Uterus (tissue), 4 donors: ENCODE results near the gene MEIOB. TPM values are rescaled to one million over a fixed set of nuclear protein-coding genes. Genes with fewer than 3 reads are reported as not detected.
"Not testable (repeated sequence)": the region's sequence is repeated elsewhere in the genome, so short reads cannot be mapped to it uniquely, and the experiment has no call there.

Experiments
- DNase-seq, 2 donors: peaks; one replicate each; pipeline ENCODE4 v3.0.0-alpha.2; 2019 to 2020
- H3K27ac ChIP-seq, 2 donors: fragments of 200-600 bp; sonication (generic); 1 replicate in 1 of 2; 2 replicates in 1 of 2; pipeline ENCODE4 v1.5.1; 2016 to 2018
- H3K27me3 ChIP-seq, 2 donors: fragments of 200-600 bp; sonication (generic); one replicate each; pipeline ENCODE4 v1.5.1; 2018 to 2019; ENCODE audit warnings: control low read depth in 1 of 2
- H3K36me3 ChIP-seq, 2 donors: fragments of 200-600 bp; sonication (generic); one replicate each; pipeline ENCODE4 v1.5.1; 2019; ENCODE audit warnings: control low read depth in 1 of 2
- H3K4me1 ChIP-seq, 2 donors: fragments of 200-600 bp; sonication (generic); one replicate each; pipeline ENCODE4 v1.5.1; 2018 to 2019; ENCODE audit warnings: control low read depth in 1 of 2
- H3K4me3 ChIP-seq, 2 donors: fragments of 200-600 bp; sonication (generic); 1 replicate in 1 of 2; 2 replicates in 1 of 2; pipeline ENCODE4 v1.5.1; 2018 to 2019; ENCODE audit warnings: mild to moderate bottlenecking in 1 of 2
- H3K9me3 ChIP-seq, 2 donors: fragments of 200-600 bp; sonication (generic); one replicate each; pipeline ENCODE4 v1.5.1; 2019; ENCODE audit warnings: control low read depth in 1 of 2
- CTCF ChIP-seq, 4 experiments: fragments of 200-600 bp in 2 of 4; fragments of 450-650 bp in 2 of 4; sonication (generic) in 2 of 4; IDR thresholded peaks; one replicate each; pipeline ENCODE4 v1.5.1; 2016 to 2019; ENCODE audit warnings: antibody characterized with exemption in 4 of 4, mild to moderate bottlenecking in 2 of 4, moderate library complexity in 1 of 4
- POLR2A ChIP-seq, 2 donors: fragments of 450-650 bp; IDR thresholded peaks; one replicate each; pipeline ENCODE4 v1.6.1; 2016; ENCODE audit warnings: antibody characterized with exemption in 2 of 2, mild to moderate bottlenecking in 1 of 2, moderate library complexity in 1 of 2
- intact Hi-C: fragments of 100-400 bp; cut with DNase I; formaldehyde crosslinking; loops from one replicate; pipeline ENCODE4 v1.15.1; 2023; ENCODE audit warnings: low total_unique reads
- total RNA-seq, 4 donors: library from RNA; depleted of rRNA in 3 of 4; stranded (reverse); fragments of >200 nt in 3 of 4; gene quantifications; one replicate each; pipeline versions ENCODE4 v1.1.0 to v1.2.4, GENCODE V29; 2014 to 2023
- donor health status: DM: yes; HTN: yes; CAD: no.

The MEIOB gene
- total RNA-seq, 4 donors from 2014 or later = 0.48 to 0.76 TPM; not detected in 2

DNA sequence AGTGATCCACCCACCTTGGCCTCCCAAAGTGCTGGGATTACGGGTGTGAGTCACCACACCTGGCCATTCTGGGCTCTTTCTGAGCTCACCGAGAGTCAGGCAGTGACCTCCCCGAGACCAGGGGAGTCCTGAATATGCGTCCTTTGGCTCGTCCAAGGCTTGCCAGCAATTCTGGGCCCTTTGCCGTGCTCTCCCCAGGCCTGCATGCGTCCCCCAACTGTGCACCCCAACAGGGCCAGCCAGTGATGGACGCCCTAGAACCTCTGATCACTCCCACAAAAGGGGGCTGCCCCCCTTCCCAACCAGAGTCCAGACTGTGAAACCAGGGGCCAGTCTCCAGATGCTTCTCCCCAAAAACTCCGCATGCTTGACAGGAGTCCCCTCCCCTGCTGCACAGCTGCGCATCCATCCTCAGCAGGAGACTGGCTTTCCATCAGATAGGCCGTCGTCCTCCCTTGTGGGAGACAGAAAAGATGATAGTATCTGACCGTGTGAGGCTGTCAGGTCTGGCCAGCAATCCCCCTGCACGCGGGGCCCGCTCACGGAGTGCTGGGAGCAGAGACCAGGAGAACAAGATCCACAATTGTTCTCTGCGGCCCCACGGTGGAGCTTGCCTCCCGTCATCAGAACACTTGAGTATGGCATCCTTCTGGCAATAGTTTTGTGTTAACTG, 30.7 kb upstream of the MEIOB start:
- no peaks in the 10 kb centered on the region for H3K9me3 ChIP-seq
- no peak overlapping the region for H3K4me3 ChIP-seq
- H3K4me1 ChIP-seq = no peaks in the 10 kb centered on the region
- no peaks in the 10 kb centered on the region for H3K36me3 ChIP-seq
- intact Hi-C loops = no loop called here
- H3K27me3 ChIP-seq = no peaks in the 10 kb centered on the region
- DNase-seq = no peak
- H3K27ac ChIP-seq = no peak overlapping the region
- TF ChIP-seq CTCF (IDR thresholded peaks at IDR 0.05) (no peak), POLR2A (IDR thresholded peaks at IDR 0.05) (no peak)

DNA sequence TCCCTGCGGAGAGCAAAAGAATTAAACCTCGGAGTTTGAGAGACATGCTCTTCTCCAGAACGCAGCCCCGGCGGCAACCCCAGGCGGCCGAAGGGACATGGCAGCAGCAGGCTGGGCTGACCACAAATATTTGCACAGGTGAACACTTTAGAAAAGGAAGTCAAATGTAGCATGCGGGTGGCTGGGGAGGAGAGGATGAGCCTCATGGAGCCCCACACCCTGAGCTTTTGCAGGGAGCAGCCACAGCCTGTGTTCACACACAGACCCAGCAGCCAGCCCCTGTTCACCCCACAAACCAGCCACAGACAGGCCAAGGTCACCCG, 28.4 kb upstream of the MEIOB start:
- Histone ChIP-seq H3K27ac (no peak overlapping the region), H3K4me3 (no peak overlapping the region), H3K9me3 (no peaks in the 10 kb centered on the region), H3K36me3 (no peaks in the 10 kb centered on the region), H3K4me1 (no peaks in the 10 kb centered on the region), H3K27me3 (no peaks in the 10 kb centered on the region)
- TF ChIP-seq CTCF (IDR thresholded peaks at IDR 0.05) (no peak), POLR2A (IDR thresholded peaks at IDR 0.05) (no peak)
- DNase-seq = no peak
- intact Hi-C loops = no loop called here

GRCh38 chr16:1899641-1900451, 27.9 kb upstream of the MEIOB start:
- H3K36me3 ChIP-seq = no peaks in the 10 kb centered on the region
- no peak overlapping the region for H3K4me3 ChIP-seq
- no peak for TF ChIP-seq POLR2A (IDR thresholded peaks at IDR 0.05)
- no peak for TF ChIP-seq CTCF (IDR thresholded peaks at IDR 0.05)
- DNase-seq = no peak
- H3K27me3 ChIP-seq = no peaks in the 10 kb centered on the region
- intact Hi-C loops = no loop called here
- H3K27ac ChIP-seq = no peak overlapping the region
- no peaks in the 10 kb centered on the region for H3K9me3 ChIP-seq
- H3K4me1 ChIP-seq = no peaks in the 10 kb centered on the region

GRCh38 chr16:1897692-1898091, 25.7 kb upstream of the MEIOB start:
- DNase-seq, H3K36me3 ChIP-seq, H3K9me3 ChIP-seq, intact Hi-C loops, H3K27me3 ChIP-seq, H3K4me3 ChIP-seq, H3K4me1 ChIP-seq, H3K27ac ChIP-seq: not testable (repeated sequence)

GRCh38 chr16:1895949-1896675, 24.1 kb upstream of the MEIOB start:
- intact Hi-C loops = no loop called here
- no peak overlapping the region for H3K4me3 ChIP-seq
- H3K27me3 ChIP-seq = no peaks in the 10 kb centered on the region
- H3K36me3 ChIP-seq = no peaks in the 10 kb centered on the region
- no peaks in the 10 kb centered on the region for H3K9me3 ChIP-seq
- no peaks in the 10 kb centered on the region for H3K4me1 ChIP-seq
- no peak for DNase-seq
- H3K27ac ChIP-seq = no peak overlapping the region
- TF ChIP-seq CTCF (IDR thresholded peaks at IDR 0.05) (no peak), POLR2A (IDR thresholded peaks at IDR 0.05) (no peak)
